Stimulated activated CD8-positive, alpha-beta memory T cell treated with anti-CD3 and anti-CD28 coated beads, Interleukin-4, amount 100 ng/mL, for 4 hours (primary cell): ENCODE results near the gene TMED8.
"Not testable (repeated sequence)": the region's sequence is repeated elsewhere in the genome, so short reads cannot be mapped to it uniquely, and the experiment has no call there.

Experiments
- DNase-seq, 2 donors: peaks; one replicate each; pipeline ENCODE4 v3.0.0-alpha.2; 2020; ENCODE audit warnings: low read depth in 2 of 2, low spot score in 1 of 2

The TMED8 gene

GRCh38 chr14:77364146-77364545, 12.7 kb downstream of the TMED8 start:
- DNase-seq, result no peak

GRCh38 chr14:77359626-77360025, 17.3 kb downstream of the TMED8 start:
- no peak for DNase-seq

- DNase-seq, result no peak
These were observed 20.0 kb downstream of the TMED8 start for GRCh38 chr14:77356899-77357298.

GRCh38 chr14:77355811-77356210, 21.1 kb downstream of the TMED8 start:
- no peak for DNase-seq

- DNase-seq, result no peak
These were observed 23.3 kb downstream of the TMED8 start for GRCh38 chr14:77353469-77354141.

- no peak for DNase-seq
These were observed 29.1 kb downstream of the TMED8 start for GRCh38 chr14:77347751-77348150.

- no peak for DNase-seq
These were observed 30.4 kb downstream of the TMED8 start for GRCh38 chr14:77346495-77346894.

- DNase-seq, result no peak
These were observed 32.4 kb downstream of the TMED8 start for GRCh38 chr14:77344377-77344996.

GRCh38 chr14:77343662-77344061, 33.2 kb downstream of the TMED8 start:
- no peak for DNase-seq

- DNase-seq, result no peak
These were observed 34.0 kb downstream of the TMED8 start for GRCh38 chr14:77342726-77343397.

- no peak for DNase-seq
These were observed 36.5 kb downstream of the TMED8 start for GRCh38 chr14:77340389-77340788.

GRCh38 chr14:77339407-77339806, 37.5 kb downstream of the TMED8 start:
- no peak for DNase-seq

- DNase-seq, result no peak
These were observed 38.6 kb downstream of the TMED8 start for GRCh38 chr14:77338302-77338701.

- no peak for DNase-seq
These were observed 39.0 kb downstream of the TMED8 start for GRCh38 chr14:77337880-77338279.

GRCh38 chr14:77337255-77337654, 39.6 kb downstream of the TMED8 start:
- DNase-seq, result not testable (repeated sequence)

GRCh38 chr14:77335576-77335975, 41.3 kb downstream of the TMED8 start:
- DNase-seq, result no peak

GRCh38 chr14:77329872-77330271, 47.0 kb downstream of the TMED8 start:
- no peak for DNase-seq

GRCh38 chr14:77327111-77327510, 49.8 kb downstream of the TMED8 start:
- no peak for DNase-seq

GRCh38 chr14:77325746-77326094, 51.2 kb downstream of the TMED8 start:
- DNase-seq, result no peak

GRCh38 chr14:77324816-77325745, 51.8 kb downstream of the TMED8 start:
- DNase-seq, result no peak

GRCh38 chr14:77324289-77324688, 52.6 kb downstream of the TMED8 start:
- no peak for DNase-seq
